Left lung (tissue), 10 donors: Measurements from ENCODE around the gene MDH1. TPM values are rescaled to one million over a fixed set of nuclear protein-coding genes. Genes with fewer than 3 reads are reported as not detected.
A peak's percentile ranks its signal among the peaks of the same experiment; 100 is the strongest.
"Not testable (repeated sequence)": the region's sequence is repeated elsewhere in the genome, so short reads cannot be mapped to it uniquely, and the experiment has no call there.

Experiments
- ATAC-seq: fragments of 200-7000 bp; cut with Tn5 transposase; one replicate; pipeline ENCODE4 v1.9.1; 2020; ENCODE audit warnings: moderate library complexity
- DNase-seq, 4 donors: peaks; one replicate each; pipeline ENCODE4 v3.0.0-alpha.2; 2013 to 2020
- H3K27ac ChIP-seq, 2 donors: fragments of 200-600 bp; sonication (generic) in 1 of 2; one replicate each; pipeline versions ENCODE4 v1.5.0 to v1.8.0; 2020 to 2021
- H3K27me3 ChIP-seq, 2 donors: fragments of 200-600 bp; sonication (generic) in 1 of 2; one replicate each; pipeline versions ENCODE4 v1.5.0 to v1.8.0; 2020 to 2021
- H3K36me3 ChIP-seq, 2 donors: fragments of 200-600 bp; sonication (generic) in 1 of 2; one replicate each; pipeline versions ENCODE4 v1.5.0 to v1.8.0; 2020 to 2021
- H3K4me1 ChIP-seq, 2 donors: fragments of 200-600 bp; one replicate each; pipeline ENCODE4 v1.8.0; 2021
- H3K4me3 ChIP-seq, 2 donors: fragments of 200-600 bp; sonication (generic) in 1 of 2; one replicate each; pipeline versions ENCODE4 v1.5.0 to v1.8.0; 2020 to 2021; ENCODE audit warnings: mild to moderate bottlenecking in 1 of 2
- H3K9me3 ChIP-seq, 2 donors: fragments of 200-600 bp; sonication (generic) in 1 of 2; one replicate each; pipeline versions ENCODE4 v1.5.0 to v1.8.0; 2020 to 2021
- intact Hi-C, 2 donors: fragments of 100-400 bp; cut with DNase I; formaldehyde crosslinking; loops; one replicate each; pipeline versions ENCODE4 v1.11.2 to v1.14.2; 2022
- polyA plus RNA-seq, 6 donors: library from polyadenylated mRNA; unstranded; fragments of 120-200 nt; gene quantifications; one replicate each; pipeline ENCODE4 v1.2.1, GENCODE V29; 2013; ENCODE audit not compliant: insufficient read length in 6 of 6
- total RNA-seq, 2 donors: library from RNA; stranded (reverse); fragmentation: NEBNext Ultra II Directional; extraction: Animal tissue kit (Norgen Biotek cat#: 25700); gene quantifications; one replicate each; pipeline ENCODE4 v1.2.1, GENCODE V29; 2021
- TF ChIP-seq, protein P1 (sequence below), 2 donors: fragments of 200-600 bp; sonication (generic) in 1 of 2; IDR thresholded peaks; one replicate each; pipeline versions ENCODE4 v1.5.0 to v1.8.0; 2021; ENCODE audit warnings: antibody characterized with exemption in 2 of 2
- donor health status: DM: no; HTN: yes; CAD: no.
- donor health status: DM: no; HTN: no; CAD: no.

The MDH1 gene
- total and polyA plus RNA-seq, 8 donors: 129 to 229 (median 191) TPM

DNA sequence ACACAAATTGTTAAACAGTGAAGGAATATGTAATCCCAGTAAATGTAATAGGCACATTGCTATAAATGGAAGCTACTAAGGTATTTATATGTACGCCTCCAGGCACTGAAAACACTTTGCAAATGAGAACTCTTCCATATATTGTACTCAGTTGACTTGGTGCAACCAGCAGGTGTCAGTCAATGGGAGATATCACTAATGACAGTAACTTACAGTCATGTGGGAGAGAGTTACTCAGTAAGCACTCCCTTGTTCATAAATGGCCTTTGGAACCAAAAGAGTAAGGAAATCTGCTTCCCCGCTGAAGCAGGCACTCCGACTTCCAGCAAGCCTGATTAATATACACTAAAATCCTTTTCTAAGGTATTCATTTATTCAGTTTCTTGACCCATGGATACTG lies 5.9 kb downstream of the MDH1 start:
- Histone ChIP-seq H3K4me3 (no peak overlapping the region), H3K36me3 (peaks cover 0 to 47% of the 10 kb centered on the region in 2 donors), H3K9me3 (no peaks in the 10 kb centered on the region), H3K27ac (no peak overlapping the region), H3K4me1 (peaks cover 0 to 28% of the 10 kb centered on the region in 2 donors), H3K27me3 (no peaks in the 10 kb centered on the region)
- TF ChIP-seq, protein P1, sequence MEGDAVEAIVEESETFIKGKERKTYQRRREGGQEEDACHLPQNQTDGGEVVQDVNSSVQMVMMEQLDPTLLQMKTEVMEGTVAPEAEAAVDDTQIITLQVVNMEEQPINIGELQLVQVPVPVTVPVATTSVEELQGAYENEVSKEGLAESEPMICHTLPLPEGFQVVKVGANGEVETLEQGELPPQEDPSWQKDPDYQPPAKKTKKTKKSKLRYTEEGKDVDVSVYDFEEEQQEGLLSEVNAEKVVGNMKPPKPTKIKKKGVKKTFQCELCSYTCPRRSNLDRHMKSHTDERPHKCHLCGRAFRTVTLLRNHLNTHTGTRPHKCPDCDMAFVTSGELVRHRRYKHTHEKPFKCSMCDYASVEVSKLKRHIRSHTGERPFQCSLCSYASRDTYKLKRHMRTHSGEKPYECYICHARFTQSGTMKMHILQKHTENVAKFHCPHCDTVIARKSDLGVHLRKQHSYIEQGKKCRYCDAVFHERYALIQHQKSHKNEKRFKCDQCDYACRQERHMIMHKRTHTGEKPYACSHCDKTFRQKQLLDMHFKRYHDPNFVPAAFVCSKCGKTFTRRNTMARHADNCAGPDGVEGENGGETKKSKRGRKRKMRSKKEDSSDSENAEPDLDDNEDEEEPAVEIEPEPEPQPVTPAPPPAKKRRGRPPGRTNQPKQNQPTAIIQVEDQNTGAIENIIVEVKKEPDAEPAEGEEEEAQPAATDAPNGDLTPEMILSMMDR (IDR thresholded peaks at IDR 0.05): no peak
- intact Hi-C loops: no loop called here
- ATAC-seq: no peak
- DNase-seq: no peak

DNA sequence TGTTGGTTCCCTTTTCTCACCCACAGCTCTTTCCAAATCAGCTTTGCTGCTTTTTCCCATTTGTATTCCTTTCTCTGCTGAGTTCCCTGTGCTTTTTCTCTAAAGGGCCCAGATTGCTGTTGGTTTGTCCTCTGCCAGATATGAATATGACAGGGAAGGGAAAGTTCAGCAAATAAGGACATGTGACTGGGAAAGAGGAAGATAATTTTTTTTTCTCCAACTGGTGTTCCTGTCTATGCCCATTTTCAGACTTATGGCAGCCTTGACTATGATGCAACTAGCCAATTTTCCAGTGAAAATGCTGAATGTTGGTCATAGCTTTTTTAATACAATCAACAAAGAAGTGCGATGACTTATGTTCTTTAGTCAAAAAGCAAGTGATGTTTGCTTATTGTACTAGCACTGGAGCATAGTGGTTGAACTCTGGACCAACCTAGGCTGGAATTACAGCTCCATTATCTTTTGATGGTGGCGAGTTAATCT lies 7.7 kb downstream of the MDH1 start:
- intact Hi-C loops: no loop called here
- Histone ChIP-seq H3K4me1 (peaks cover 0 to 10% of the 10 kb centered on the region in 2 donors), H3K9me3 (no peaks in the 10 kb centered on the region), H3K27me3 (no peaks in the 10 kb centered on the region), H3K36me3 (peaks cover 0 to 62% of the 10 kb centered on the region in 2 donors), H3K4me3 (no peak overlapping the region), H3K27ac (no peak overlapping the region)
- ATAC-seq (peak; percentile 41), DNase-seq (no peak)
- TF ChIP-seq, protein P1 (IDR thresholded peaks at IDR 0.05): no peak

DNA sequence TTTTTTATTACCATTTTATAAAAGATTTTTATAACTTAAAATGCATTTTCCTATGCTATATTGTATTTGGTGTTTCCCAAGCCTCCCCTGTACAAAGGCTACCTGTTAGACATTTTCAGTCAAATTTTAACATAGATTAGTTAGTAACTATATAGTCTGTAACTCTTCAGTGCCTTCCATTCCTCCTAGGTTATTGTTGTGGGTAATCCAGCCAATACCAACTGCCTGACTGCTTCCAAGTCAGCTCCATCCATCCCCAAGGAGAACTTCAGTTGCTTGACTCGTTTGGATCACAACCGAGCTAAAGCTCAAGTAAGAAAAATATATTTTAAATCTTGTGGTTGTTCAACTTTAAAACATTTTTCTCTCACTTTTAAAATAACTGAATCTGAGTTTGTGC lies 10.2 kb downstream of the MDH1 start:
- no peak for ATAC-seq
- TF ChIP-seq, protein P1 (IDR thresholded peaks at IDR 0.05): no peak
- Histone ChIP-seq H3K27ac (no peak overlapping the region), H3K27me3 (no peaks in the 10 kb centered on the region), H3K36me3 (peaks cover 0 to 77% of the 10 kb centered on the region in 2 donors), H3K9me3 (no peaks in the 10 kb centered on the region), H3K4me3 (no peak overlapping the region), H3K4me1 (no peaks in the 10 kb centered on the region)
- intact Hi-C loops: no loop called here
- DNase-seq: no peak

DNA sequence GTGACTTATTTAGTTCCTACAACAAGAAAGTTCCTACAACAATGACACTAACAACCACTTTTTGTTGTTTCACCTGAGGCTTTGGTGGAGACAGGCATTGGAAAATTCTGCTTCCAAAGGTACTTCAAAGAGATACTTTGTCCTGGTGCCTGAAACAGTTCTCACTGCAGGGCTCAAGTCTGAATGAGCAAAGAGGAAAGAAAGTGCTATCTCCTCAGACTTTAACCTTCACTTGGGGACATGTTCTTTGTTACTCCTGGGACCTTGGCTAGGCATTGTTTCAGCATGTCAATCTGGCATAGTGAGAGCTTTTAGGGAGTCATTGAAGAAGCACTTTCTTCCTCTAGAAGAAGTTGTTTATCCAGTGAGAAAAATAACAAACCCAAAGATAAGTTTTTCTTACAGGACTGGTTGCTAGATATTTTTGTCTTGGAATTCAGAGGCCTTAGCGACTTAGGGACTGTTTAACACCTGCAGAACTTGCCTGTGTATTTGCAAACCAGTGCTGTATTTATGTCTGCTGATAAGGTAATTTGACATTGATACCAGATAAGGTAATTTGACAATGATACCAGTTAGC lies 12.2 kb downstream of the MDH1 start:
- intact Hi-C loops: no loop called here
- TF ChIP-seq, protein P1 (IDR thresholded peaks at IDR 0.05): no peak
- peaks cover 2 to 82% of the 10 kb centered on the region in 2 donors for H3K36me3 ChIP-seq

DNA sequence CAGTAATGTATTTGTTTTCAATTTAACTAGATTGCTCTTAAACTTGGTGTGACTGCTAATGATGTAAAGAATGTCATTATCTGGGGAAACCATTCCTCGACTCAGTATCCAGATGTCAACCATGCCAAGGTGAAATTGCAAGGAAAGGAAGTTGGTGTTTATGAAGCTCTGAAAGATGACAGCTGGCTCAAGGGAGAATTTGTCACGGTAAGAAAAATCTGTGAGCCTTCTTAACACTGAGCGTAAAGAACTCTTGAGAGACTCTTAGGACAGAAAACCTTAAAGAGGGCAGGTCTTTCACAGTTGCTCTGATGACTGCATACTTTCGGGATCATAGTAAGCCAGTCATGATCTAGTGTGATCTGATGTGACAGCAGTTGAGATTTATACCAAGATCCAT lies 15.9 kb downstream of the MDH1 start:
- no peaks in the 10 kb centered on the region for H3K27me3 ChIP-seq

More for the DNA sequence above, 12.2 kb downstream of the MDH1 start:
- DNase-seq (no peak), ATAC-seq (no peak)
- H3K4me1 ChIP-seq: no peaks in the 10 kb centered on the region
- H3K27ac ChIP-seq: no peak overlapping the region
- no peaks in the 10 kb centered on the region for H3K27me3 ChIP-seq
- no peak overlapping the region for H3K4me3 ChIP-seq
- H3K9me3 ChIP-seq: no peaks in the 10 kb centered on the region

DNA sequence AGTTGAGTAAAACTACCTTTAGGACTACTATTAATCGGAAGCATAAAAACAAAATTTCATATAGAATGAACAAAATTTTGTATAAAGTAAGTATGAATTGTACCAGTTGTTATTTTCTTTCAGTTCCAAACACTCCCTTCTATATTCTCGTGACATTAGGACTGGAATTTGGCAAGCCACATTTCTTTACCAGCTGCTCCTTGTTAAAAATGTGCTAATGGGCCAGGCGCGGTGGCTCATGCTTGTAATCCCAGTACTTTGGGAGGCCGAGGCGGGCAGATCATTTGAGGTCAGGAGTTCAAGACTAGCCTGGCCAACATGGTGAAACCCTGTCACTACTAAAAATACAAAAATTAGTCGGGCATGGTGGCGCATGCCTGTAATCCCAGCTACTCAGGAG lies 20.1 kb downstream of the MDH1 start:
- H3K9me3 ChIP-seq, H3K4me3 ChIP-seq, intact Hi-C loops, H3K27me3 ChIP-seq, H3K4me1 ChIP-seq, H3K27ac ChIP-seq, ATAC-seq: not testable (repeated sequence)
- H3K36me3 ChIP-seq: peaks cover 2 to 41% of the 10 kb centered on the region in 2 donors
- peak in 2 of 4 donors; percentile 5 to 7 for DNase-seq

More for the DNA sequence above, 15.9 kb downstream of the MDH1 start:
- Histone ChIP-seq H3K27ac (no peak overlapping the region), H3K4me3 (no peak overlapping the region), H3K9me3 (no peaks in the 10 kb centered on the region), H3K4me1 (no peaks in the 10 kb centered on the region), H3K36me3 (peaks cover 2 to 77% of the 10 kb centered on the region in 2 donors)
- intact Hi-C loops: no loop called here
- ATAC-seq: no peak
- DNase-seq: no peak
- TF ChIP-seq, protein P1 (IDR thresholded peaks at IDR 0.05): no peak
